Endometrial microvascular endothelial cells (primary cell): ENCODE measurements around the gene CPA2. TPM values are rescaled to one million over a fixed set of nuclear protein-coding genes. Genes with fewer than 3 reads are reported as not detected.
"Not testable (repeated sequence)": the region's sequence is repeated elsewhere in the genome, so short reads cannot be mapped to it uniquely, and the experiment has no call there.

Experiments used
- in situ Hi-C: cut with HindIII; loops from 2 replicates; pipeline ENCODE4 v1.10.0; 2017; ENCODE audit warnings: low sequenced_read_pairs, low pct_unique_long_range_greater_than_20kb; ENCODE audit errors: inconsistent ontology term
- total RNA-seq: library from RNA; depleted of rRNA; stranded (reverse); fragments of >200 nt; gene quantifications from one replicate; pipeline ENCODE4 v1.2.3, GENCODE V29; 2015; ENCODE audit errors: inconsistent ontology term

Gene CPA2
- not detected for total RNA-seq

DNA sequence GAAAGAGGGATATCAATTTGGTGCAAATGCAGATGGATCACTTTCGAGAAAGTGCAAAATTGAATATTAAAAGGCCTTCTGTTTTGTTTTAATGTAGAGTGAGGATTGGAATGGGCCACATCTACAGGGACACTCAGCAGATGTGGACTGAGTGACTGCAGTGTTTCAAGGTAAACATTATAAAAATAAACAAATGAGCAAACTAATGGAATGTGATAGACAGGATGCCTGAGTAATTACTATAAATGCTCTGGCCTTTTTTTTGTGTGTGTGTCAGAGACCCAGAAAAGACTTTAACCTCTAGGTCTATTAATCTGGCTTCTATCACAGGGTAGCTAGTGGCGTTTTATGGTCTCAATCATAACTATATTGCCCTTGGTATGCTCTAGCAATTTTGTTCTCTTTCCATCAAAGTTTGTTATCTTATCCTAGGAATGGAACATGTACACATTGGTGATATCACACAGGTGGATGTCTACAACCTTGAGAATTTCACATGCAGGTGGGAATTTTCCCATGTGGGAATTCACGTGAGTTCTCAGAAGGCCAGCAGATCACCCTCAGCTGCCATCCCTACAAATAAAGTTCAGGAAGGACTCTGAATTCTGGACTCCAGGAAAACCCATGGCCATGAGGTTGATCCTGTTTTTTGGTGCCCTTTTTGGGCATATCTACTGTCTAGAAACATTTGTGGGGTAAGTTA lies at the start of gene CPA2:
Gene CPA2 (plus strand): TSS at position 606 of the 703 bp plus-strand sequence. CDS start 19 bp downstream, at position 625.
- in situ Hi-C loops = no loop called here

DNA sequence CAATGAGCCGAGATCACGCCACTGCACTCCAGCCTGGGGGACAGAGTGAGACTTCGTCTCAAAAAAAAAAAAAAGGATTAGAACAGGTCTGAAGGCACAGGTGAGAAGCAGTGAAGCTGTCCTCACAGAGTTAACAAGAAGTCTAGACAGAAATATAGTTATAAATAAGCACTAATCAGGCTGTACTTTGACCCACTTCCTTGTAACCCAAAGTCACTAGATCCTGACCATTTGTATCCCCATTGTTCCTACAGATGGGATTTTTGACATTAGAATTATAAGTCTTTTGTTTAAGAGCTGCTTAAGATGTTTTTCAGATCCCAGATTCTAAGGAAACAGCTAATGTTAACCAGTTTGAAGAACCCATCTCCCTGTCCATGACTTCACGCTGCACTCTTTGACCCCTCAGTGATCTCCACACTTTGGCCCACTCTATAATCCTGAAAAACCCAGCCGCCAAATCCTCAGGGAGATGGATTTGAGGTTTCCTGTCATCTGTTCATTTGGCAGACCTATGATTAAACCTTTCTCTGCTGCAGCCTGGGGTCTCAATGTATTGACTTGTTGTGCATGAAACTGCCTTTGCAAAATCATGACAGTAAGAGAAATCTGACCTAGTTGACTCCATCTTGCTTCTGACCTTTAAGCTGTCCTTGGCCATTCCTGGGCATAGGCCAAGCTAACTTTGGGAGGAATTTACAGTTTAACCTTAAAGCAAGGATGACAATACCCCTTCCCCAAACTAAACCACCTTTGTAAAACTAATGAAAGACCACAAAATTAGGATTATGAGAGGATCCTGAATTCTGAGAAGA lies 47.6 kb upstream of the CPA2 start:
- in situ Hi-C loops = no loop called here

DNA sequence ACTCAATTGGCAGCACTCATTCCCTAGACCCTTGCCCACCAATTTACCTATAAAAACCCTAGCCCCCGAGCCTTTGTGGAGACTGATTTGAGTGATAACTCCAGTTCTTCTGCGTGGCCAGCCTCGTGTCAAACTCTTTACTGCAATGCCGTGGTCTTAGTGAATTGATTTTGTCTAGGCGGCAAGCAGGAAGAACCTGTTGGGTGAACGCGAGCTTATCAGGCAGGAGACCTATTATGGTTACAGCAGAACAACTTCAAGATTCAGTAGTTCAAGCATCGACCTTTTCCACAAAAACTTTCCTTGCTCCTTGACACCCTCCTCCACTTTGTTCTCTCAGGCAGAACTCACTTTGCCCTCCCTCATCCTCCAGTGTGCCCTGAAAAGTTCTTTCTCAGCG lies 46.8 kb upstream of the CPA2 start:
- in situ Hi-C loops = no loop called here

DNA sequence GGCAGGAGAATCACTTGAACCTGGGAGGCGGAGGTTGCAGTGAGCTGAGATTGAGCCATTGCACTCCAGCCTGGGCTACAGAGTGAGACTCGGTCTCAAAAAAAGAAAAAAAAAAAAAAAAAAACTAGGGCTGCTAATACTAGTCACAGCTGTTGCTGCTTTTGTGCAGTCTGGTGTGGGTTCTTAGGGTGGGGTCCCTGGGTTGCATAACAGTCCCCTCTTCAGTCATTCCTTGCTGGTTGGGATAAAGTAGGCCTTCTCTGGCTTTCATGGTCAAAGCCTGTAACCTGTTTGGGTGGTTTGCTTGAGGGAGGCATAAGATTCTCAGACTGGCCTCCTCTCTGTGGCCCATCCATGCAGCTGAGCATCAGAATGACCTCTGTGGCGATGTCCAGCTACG lies 44.9 kb upstream of the CPA2 start:
- in situ Hi-C loops = no loop called here

DNA sequence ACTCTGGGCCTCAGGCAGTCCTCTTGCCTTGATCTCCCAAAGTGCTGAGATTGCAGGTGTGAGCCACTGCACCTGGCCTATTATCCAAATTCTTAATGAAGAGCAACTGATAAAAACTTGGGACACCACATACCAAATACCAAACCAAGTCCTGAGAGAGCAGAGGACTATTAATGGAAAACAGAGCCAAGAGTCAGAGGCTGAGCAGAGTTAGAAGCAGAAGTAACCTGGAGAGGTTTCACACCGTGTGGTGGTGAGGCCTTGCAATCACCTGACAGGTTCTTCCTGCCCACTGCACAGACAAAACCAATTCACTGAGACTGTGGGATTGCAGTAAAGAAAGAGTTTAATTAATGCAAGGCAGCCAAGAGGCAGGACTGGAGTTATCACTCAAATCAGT lies 43.0 kb upstream of the CPA2 start:
- in situ Hi-C loops = no loop called here

DNA sequence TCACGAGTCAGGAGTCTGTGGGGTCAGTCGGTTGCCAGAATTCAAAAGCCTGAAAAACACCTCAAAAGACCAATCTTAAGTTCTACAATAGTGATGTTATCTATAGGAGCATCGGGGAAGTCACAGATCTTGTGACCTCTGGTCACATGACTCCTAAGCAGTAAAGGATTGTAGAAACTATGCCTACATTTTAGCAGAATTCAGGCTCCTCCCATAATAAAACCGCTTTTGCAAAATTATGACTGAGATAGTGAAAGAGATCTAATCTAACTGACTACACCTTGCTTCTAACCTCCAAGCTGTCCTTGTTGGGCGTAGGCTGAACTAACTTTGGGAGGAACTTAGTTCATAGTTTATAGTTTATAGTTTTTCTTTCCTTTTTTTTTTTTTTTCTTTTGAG lies 42.5 kb upstream of the CPA2 start:
- in situ Hi-C loops = no loop called here

DNA sequence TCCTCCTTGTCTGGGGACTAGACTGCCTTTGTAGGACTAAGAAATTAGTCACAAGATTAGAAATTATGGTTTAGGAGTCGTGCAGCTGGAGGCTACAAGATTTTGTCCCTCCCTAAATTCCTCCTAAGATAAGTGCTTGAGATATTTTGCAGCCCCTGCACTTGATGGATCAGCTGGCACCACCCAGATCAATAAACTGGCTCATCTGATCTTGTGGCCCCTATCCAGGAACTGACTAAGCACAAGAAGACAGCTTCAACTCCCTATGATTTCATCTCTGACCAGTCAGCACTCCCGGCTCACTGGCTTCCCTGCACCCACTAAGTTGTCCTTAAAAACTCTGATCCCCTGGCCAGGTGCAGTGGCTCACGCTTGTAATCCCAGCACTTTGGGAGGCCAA lies 41.7 kb upstream of the CPA2 start:
- in situ Hi-C loops = not testable (repeated sequence)

DNA sequence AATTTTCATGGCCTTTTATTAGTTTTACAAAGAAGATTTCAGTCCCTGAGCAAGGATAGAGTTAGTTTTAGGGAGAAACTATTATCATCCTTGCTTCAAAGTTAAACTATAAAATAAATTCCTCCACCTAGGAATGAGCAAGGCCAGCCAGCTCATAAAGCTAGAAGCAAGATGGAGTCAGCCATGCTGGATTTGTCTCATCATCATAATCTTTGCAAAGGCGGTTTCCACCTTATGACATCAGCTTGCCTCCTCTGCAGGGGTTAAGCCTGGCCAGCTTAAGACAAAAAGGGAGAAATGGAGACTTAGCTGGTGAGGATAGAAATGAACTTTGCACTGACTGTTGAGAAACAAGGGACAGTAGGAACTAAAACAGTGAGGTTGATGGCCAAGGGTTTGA lies 40.3 kb upstream of the CPA2 start:
- in situ Hi-C loops = no loop called here

DNA sequence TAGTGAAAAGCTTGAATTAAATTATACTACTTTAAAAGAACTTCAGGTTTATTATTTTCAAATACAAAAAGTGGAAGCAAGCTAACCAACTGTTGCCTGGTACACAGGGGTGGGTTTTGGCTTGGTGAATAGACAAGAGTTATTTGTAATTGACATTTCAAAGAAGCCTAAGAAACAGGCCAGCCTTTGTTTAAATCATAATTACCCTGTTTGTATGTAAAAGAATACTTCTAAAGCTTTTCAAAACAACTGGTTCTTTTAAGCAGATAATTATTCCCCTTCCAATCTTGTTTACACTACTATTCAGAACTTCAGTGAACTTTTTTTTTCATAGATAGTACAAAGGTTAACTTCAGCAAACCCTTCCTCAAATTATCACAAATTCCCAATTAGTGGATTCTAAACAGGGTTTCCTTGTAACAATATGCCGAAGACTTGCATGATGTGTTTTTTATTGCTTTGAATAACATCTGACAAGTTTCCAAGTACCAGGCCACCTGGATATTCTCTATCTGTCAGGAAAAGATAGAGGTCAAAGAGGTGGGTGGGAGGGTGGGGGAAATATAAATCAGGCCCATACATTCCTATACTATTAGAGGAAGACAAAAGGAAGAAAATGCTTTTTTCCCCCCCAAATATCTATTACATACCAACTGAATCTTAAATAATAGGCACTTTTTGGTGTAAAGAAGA lies 38.6 kb upstream of the CPA2 start:
- in situ Hi-C loops = no loop called here

DNA sequence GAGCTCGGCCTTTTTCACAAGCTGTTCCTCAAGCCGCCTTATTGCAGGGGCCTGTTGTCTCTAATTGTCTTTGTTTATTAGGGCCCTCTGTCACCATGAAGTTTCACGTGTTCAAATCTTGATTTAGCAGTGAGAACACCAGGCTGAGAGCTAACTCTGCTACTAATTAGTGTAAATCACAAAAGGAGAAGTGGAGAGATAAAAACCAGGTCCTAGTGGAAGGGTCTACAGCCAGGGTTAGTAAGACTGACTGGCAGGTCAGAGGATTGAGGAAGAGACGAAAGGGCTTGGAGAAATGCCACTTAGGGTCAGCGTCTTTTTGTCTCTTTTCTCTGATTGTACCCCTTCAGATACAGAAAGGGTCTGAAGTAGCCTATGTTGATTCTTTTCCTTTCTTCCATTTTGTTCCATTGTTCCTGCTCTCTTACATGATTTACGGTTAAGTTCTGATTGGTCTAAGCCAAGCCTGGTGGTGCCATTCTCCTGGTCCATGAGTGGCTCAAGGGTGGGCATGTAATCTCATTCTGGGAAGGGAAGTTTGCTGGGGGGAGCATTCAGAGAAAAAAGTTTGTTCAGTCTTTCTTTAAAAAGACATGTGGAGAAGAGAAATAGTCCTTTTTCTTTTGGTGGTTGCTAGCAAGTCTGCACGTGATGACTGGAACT lies 37.7 kb upstream of the CPA2 start:
- in situ Hi-C loops = no loop called here

DNA sequence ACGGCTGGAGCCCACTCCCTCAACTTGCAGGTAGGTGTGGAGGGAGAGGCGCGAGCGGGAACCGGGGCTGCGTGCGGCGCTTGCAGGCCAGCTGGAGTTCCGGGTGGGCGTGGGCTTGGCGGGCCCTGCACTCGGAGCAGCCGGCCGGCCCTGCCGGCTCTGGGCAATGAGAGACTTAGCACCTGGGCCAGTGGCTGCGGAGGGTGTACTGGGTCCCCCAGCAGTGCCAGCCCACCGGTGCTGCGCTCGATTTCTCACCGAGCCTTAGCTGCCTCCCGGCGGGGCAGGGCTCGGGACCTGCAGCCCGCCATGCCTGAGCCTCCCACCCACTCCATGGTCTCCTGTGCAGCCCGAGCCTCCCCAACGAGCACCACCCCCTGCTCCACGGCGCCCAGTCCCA lies 36.7 kb upstream of the CPA2 start:
- in situ Hi-C loops = not testable (repeated sequence)

DNA sequence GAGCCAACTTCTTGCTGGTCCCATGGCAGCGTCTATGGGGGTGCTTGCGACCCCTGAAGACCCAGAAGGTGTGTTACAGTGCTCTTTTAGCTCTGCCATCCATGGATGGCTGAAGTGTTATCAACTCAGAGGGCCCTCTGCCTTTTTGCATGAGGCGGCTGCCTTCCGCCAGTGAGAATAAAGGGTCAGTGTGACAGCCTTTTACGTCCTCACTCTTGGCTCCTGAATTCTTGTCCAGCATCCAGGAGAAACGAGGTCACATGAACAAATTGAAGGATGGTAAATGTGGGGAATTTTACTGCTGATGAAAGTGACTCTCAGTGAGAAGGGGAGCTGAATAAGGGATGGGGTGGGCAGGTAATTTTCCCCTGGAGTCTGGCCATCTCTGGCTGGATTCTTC lies 34.9 kb upstream of the CPA2 start:
- in situ Hi-C loops = no loop called here

DNA sequence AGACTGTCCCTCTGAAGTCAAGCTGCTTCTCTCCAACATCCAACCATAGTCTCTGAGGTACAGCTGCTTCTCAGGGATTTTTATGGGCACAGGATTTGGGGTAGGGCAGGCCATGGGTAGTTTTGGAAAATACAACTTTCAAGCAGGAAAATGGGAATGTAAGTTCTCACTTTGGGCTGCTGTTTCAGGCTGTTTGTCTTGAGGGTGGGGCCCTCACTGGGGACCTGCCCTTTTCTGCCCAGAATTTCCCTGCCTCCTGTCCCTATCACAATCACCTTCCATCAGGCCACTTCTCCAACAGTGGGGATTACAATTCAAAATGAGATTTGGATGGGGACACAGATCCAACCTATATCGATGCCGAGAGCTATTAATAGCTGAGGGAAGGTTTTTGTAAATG lies 34.5 kb upstream of the CPA2 start:
- in situ Hi-C loops = no loop called here

DNA sequence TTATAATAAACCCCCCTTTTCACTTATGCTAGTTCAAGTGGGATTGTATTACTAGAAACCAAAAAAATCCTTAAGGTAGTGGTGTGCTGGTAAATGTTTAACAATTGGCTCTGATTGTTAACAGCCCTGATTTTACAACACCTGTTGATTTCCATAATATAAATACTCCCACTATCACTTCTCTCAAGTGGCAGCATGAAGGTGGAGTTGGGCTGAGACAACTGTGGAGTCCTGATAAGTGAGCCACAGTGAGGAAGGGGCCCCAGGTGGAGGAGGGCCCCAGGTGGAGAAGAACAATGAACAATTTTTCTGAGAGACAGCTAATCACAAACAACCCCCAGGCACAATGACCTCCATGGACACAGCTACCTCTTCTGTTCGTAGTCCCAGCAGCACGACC lies 32.6 kb upstream of the CPA2 start:
- in situ Hi-C loops = no loop called here

DNA sequence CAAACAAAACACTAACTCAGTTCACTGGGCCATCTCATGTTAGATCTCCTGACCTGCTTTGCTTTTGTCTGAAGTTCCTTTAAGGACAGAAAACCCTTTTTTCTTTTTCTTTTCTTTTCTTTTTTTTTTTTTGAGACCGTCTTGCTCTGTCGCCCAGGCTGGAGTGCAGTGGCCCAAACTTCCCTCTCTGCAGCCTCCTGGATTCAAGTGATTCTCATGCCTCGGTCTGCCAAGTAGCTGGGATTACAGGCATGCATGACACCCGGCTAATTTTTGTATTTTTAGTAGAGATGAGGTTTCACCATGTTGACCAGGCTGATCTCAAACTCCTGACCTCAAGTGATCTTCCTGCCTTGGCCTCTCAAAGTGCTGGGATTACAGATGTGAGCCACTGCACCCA lies 30.3 kb upstream of the CPA2 start:
- in situ Hi-C loops = not testable (repeated sequence)

DNA sequence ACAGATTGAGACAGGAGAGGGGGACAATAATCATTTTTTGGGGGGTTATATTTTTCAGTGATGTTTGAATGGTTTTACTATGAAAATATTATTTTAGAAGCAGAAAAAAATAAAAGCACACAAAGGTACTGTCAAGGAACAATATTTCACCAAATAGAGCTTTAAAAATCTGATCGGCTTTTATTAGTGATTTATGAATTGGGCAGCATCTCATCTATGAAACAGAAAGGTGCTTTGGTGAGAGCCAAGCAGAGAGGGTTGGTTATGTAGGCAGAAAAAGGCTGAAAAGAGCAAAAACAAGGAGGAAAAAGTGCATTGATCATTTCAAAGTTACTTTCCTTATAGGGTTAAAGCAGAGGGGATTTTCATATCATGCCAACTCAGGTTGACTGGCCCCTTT lies 26.4 kb upstream of the CPA2 start:
- in situ Hi-C loops = no loop called here

DNA sequence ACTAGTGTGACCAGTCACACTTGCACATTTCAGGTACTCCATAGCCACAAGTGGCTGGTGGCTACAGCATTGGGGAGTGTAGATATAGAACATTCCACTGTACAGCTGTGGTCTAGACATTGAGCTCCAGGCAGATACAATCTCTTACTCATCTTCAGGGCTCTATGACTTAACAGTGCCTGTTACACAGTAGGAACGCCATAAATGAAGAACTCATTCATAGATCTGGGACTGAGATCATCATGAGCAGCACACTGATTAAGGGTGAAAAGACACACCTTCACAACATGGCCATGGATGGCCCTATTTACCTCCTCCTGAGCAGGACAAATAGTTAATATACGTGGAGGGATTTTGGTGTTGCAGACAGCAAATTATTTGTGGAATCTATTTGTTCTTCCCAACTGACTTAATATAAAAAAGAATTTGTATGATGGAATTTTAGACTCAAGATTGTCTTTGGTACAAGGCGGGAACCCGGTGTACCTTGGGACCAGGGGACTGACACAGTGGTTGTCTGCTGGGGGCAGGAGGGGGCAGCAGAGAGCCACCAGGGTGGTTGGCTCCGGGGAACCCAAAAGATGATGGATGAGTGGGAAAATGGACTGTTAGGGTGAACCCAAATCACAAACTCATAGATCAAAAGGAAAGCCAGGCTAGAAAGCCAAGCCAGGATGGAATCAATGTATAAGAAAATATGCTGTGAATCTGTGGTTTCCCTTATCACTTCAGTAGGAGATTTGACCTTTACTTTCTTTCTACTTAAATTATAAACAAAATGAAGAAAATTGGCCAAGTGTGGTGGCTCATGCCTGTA lies 24.3 kb upstream of the CPA2 start:
- in situ Hi-C loops = no loop called here

DNA sequence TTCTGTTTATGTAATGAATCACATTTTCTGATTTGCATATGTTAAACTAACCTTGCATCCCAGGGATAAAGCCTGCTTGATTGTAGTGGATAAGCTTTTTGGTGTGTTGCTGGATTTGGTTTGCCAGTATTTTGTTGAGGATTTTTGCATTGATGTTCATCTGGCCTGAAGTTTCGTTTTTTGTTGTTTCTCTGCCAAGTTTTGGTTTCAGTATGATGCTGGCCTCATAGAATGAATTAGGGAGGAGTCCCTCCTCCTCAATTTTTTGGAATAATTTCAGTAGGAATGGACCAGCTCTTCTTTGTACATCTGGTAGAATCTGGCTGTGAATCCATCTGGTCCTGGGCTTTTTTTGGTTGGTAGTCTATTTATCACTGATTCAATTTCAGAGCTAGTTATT lies 23.2 kb upstream of the CPA2 start:
- in situ Hi-C loops = not testable (repeated sequence)

DNA sequence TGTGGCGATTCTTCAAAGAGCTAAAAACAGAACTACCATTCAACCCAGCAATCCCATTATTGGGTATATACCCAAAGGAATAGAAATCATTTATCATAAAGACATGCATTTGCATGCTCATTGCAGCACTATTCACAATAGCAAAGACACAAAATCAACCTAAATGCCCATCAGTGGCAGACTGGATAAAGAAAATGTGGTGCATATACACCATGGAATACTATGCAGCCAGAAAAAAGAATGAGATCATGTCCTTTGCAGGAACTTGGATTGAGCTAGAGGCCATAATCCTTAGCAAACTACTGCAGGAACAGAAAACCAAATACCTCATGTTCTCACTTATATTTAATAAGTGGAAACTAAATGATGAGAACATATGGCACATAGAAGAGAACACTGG lies 20.2 kb upstream of the CPA2 start:
- in situ Hi-C loops = not testable (repeated sequence)
